Esophagus mucosa (tissue), 1 donor: Measurements from ENCODE around the gene ALPL. TPM values are rescaled to one million over a fixed set of nuclear protein-coding genes. Genes with fewer than 3 reads are reported as not detected.
"Not testable (repeated sequence)": the region's sequence is repeated elsewhere in the genome, so short reads cannot be mapped to it uniquely, and the experiment has no call there.

Experiments
- ATAC-seq: fragments of 200-7000 bp; cut with Tn5 transposase; one replicate; pipeline ENCODE4 v1.9.1; 2020
- total RNA-seq: library from RNA; stranded (reverse); gene quantifications from one replicate; pipeline ENCODE4 v1.2.4, GENCODE V29; 2023
- donor health status: DM: yes; HTN: yes; CAD: no.

Gene ALPL
- total RNA-seq, 1 donor from 2014 or later: 3.6 TPM

- ATAC-seq: peak; percentile 8
Measured at GRCh38 chr1:21563971-21564370, 54.7 kb downstream of the ALPL start.

DNA sequence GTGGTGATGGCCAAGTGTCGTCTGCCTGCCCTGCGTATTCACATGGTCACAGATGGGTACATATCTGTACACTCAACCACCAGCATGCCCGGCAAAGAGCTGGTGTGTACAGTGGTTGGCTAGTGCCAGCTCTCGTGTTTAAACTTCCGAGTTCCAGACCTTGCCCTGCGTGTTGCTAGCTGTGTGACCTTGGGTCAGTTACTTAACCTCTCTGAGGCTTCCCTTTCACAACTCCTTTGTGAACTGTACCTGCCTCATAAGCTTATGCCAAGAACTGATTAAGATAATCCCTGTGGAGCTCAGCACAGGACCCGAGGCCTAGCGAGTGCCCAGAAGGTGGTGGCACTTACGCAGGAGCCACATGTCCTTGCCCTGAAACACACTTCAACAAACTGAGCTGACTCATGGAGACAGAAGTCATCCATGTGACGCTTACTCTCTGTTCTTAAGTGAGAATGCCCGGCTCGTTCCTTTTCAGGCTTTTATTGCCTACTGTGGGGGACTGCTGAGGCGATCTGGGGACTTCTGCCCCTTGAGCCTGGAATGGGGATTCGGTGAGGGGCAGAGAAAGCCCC lies 55.4 kb downstream of the ALPL start:
- ATAC-seq: peak; percentile 75

DNA sequence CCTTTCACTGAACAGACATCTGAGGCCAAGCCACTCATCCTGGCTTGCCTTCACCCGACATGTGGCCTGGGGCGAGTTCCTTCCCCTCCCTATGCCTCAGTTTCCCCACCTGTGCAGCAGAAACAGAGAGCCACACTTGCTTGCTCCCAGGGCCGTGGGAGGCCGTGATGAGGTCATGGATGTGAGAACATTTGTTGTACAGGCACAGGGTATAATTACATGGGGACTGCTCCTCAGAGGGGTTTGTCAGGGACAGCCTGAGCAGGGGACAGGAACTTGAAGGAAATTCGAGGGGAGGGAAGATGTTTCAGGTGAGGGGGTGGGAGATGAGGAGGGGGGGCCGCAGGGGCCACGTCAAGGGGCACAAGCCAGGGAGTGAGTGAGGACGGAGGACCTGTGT lies 56.1 kb downstream of the ALPL start:
- no peak for ATAC-seq

DNA sequence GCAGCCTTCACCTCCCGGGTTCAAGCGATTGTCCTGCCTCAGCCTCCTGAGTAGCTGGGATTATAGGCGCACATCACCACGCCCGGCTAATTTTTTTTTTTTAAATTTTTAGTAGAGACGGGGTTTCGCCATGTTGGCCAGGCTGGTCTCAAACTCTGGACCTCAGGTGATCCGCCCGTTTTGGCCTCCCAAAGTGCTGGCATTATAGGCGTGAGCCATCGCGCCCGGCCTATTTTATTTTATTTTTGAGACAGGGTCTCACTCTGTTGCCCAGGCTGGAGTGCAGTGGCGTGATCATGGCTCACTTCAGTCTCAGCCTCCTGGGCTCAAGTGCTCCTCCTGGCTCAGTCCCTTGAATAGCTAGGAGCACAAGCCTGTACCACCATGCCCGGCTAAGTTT lies 57.1 kb downstream of the ALPL start:
- ATAC-seq: not testable (repeated sequence)

GRCh38 chr1:21567241-21568005 lies 58.2 kb downstream of the ALPL start:
- no peak for ATAC-seq

GRCh38 chr1:21568006-21568746 lies 59.0 kb downstream of the ALPL start:
- ATAC-seq: peak; percentile 36

- ATAC-seq: no peak
Measured at GRCh38 chr1:21568809-21569385, 59.7 kb downstream of the ALPL start.

DNA sequence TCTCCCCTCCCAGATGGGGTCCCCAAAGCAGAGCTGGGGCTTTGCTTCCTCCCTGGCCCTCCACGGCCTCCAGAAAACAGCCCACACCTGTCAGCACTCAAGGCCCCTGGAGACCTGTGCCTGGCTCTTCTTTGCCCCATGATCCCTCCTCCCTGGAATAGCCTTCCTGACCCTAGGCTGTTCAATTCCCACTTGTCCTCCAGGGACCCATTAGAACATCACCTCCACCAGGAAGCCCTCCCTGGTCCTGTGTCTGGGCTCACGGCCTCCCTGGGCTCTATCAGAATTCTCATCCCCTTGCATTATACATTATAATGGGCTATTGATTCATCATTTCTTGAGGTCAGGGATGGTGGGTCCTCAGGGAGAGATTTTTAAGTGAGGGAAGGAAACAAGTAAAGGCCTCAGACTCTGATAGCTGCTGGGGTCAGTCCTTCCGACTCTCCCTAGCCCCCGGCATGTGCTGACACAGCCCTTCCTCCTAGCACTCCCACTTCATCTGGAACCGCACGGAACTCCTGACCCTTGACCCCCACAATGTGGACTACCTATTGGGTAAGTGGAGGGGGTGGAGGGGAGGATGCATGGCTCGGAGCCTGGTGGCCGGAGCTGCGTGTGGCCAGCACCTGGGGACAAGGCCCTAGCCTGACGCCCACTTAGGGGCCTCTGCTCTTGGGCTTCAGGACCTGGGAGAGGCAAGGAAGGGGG lies 60.8 kb downstream of the ALPL start:
- no peak for ATAC-seq

DNA sequence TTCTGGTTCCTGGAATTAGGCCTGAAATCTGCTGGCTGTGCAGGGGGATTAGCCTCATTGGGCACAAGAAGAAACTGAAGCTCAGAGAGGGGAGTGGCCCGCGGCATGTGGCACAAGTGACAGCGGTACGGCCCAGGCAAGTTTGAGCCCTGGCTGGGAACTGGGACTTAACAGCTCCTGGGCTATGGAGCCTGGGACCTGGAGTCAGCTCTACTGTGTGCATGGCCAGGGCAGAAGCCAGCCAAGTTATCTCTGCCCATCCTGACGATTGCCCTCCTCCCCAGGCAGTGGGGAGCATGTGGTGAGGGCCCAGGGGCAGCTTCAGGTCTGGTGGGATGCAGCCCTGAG lies 61.3 kb downstream of the ALPL start:
- ATAC-seq: no peak

- ATAC-seq: no peak
Measured at GRCh38 chr1:21570885-21571284, 61.7 kb downstream of the ALPL start.

DNA sequence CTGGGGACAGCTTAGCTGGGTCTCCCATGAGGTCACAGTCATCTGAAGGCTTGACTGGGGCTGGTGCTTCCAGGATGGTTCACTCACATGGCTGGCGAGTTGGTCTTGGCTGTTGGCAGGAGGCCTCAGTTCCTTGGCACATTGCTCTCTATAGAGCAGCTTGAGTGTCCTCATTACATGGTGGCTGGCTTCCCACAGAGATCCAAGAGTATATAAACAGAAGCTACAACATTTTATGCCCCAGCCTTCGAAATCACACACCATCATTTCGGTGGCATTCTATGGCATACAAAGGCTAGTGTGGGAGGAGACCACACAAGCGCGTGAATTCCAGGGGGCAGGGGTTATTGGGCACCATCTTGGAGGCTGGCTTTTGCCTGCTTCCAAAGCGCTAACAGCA lies 63.0 kb downstream of the ALPL start:
- ATAC-seq: no peak

GRCh38 chr1:21572735-21573277 lies 63.6 kb downstream of the ALPL start:
- ATAC-seq: no peak

DNA sequence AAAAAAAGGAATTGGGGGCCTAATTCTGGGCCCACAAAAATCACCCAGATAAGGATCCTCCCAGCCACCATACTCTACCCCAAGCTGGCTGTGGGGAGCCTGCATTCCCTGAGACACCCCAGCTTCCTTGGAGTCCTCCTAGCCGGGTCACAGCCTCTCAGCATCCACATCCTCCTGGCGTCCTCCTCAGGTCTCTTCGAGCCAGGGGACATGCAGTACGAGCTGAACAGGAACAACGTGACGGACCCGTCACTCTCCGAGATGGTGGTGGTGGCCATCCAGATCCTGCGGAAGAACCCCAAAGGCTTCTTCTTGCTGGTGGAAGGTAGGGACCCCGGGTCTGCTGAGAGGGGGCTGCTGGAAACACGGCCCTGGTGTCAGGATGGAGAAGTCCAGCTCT lies 64.3 kb downstream of the ALPL start:
- ATAC-seq: no peak

DNA sequence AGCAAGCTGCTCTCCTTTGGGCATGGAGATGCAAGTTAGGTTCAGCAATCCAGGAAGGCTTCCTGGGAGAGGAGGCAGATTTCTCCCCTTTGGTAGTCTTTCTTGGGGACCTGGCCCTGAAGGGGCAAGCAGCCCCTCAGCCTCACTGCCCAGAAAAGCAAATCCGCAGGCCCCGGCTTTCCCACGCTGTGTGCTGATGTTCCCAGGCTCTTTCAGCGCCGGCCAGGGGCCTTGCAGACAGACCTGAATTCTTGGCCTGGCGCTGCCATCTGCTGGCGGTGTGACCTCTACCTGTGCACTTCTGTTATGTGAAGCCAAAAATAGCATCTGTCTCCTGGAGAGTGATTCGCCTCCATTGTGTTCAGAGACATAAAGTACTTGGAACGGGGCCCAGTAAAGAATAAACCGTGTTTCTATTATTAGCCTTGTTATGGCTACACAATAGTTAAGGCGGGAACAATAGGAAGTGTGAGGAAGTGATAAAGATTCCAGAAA lies 64.8 kb downstream of the ALPL start:
- peak; percentile 74 for ATAC-seq

DNA sequence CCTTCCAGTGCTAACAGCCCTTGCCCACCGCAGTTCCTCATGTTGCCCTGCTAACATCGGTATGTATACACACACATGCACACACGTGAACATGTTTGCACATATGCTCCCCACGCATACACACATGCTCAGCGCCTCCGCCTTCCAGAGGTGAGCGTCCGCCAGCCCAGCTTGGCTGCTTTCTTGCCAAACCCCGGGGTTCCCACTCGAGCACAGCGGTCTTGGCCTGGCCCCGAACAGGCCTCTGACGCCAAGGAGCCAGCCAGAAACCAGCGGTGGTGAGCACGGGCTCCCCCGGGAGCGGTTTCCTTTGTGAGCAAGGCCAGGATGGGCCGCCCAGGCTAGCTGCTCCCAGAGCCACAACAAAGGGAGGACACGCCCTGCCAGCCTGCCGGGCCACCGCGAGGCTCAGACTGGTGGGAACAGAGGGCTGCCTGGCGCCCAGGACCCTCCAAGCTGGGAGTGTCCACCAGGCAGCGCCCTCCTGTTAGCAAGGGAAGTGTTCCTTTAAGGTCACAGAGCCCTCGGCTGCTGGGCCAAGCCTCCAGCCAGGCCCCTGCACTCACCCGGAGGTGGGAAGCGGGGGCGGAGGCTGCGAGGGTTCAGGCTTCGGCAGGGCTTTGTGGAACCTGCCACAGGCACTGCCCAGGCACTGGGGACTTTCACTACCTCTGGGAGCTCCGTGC lies 65.4 kb downstream of the ALPL start:
- ATAC-seq: peak; percentile 64

DNA sequence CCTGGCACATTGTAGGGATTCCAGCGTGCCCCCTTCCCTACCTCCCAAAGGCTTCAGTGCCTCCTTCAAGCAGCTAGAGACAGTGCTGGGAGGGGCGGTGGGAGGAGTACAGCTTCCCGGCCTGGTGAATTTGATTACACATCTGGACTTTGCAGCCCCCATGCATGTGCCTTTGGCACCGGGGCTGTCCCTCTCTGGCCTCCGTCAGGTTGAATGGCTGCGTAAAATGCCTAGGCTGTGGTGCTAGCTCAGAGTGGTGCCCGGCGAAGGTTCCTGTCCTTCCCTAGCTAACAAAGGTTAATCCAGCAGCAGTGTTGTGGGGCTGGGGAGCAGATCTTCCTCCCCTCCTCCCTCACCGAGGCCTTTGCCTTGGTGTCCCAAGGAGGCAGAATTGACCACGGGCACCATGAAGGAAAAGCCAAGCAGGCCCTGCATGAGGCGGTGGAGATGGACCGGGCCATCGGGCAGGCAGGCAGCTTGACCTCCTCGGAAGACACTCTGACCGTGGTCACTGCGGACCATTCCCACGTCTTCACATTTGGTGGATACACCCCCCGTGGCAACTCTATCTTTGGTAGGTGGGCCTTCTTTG lies 66.2 kb downstream of the ALPL start:
- ATAC-seq: no peak

- no peak for ATAC-seq
Measured at GRCh38 chr1:21576031-21576797, 67.0 kb downstream of the ALPL start.

DNA sequence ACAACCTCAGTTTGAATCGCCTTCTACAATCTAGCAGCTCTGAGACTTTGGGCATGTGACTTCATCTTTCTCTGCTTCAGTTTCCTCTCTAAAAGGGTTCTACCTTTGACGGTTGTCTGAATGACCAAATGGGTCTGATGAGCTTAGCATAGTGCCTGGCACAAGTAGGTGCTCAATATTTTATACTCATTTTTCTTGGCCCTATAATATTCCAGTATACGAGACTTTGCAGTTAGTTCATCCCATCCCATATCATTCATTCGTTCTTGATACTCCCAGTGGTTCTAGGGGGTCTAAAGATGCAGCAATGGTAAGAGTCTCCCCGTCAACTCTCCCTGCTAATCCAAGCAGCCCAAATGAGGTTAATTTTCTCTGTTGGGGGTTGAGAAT lies 67.6 kb downstream of the ALPL start:
- no peak for ATAC-seq

- no peak for ATAC-seq
Measured at GRCh38 chr1:21577324-21577723, 68.1 kb downstream of the ALPL start.

DNA sequence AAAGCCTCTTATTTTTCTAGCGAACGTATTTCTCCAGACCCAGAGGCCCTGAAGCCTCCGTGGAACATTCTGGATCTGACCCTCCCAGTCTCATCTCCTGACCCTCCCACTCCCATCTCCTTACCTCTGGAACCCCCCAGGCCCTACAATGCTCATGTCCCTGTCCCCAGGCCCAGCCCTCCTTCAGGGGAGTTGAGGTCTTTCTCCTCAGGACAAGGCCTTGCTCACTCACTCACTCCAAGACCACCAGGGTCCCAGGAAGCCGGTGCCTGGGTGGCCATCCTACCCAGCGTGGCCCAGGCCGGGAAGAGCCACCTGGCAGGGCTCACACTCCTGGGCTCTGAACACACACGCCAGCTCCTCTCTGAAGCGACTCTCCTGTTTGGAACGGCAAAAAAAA lies 68.7 kb downstream of the ALPL start:
- ATAC-seq: no peak

DNA sequence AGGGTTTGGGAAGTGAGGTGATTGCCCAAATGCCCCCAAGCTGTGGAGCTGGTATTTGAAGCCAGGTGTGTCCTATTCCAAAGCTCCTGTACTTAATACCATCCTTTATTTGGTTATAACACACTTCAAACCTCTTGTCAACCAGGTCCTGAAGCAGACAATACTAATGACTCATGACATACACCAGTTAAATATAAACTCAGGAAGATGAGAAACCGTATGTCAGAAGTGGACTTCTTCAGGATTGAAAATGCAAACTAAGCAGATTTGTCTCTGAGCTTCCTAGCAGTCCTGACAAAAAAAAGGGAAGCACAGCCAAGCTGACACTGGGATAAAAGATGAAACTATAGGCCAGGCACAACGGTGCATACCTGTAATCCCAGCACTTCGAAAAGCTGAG lies 70.6 kb downstream of the ALPL start:
- ATAC-seq: peak; percentile 47
